ENCODE results near the gene TBX21. TPM values are rescaled to one million over a fixed set of nuclear protein-coding genes. Genes with fewer than 3 reads are reported as not detected.
A peak's percentile ranks its signal among the peaks of the same experiment; 100 is the strongest.

Gene TBX21
- total and polyA plus RNA-seq, 12 donors, result 0.07 to 2.0 (median 0.21) TPM; not detected in 4

GRCh38 chr17:47741109-47741792, 8.2 kb downstream of the TBX21 start:
- intact Hi-C loops (cut with DNase I), result loop anchor here in 1 of 10 donors (2.0 kb wide), 1 partner anchor 20 kb away; no protein-coding TSS in a partner anchor
- Histone ChIP-seq H3K9me3 (no peaks in the 10 kb centered on the region), H3K4me3 (no peak overlapping the region), H3K4me1 (peaks cover 0 to 8% (median 0%) of the 10 kb centered on the region in 9 donors), H3K36me3 (no peaks in the 10 kb centered on the region), H3K27ac (no peak overlapping the region), H3K27me3 (peaks cover 3 to 49% (median 45%) of the 10 kb centered on the region in 7 donors)
- TF ChIP-seq CTCF (IDR thresholded peaks at IDR 0.05), result no peak
- 83 to 84% methylated on average over 11 of the region's 11 CpGs for whole genome bisulfite sequencing, 2 donors
- no peak for DNase-seq
- no peak for ATAC-seq

- H3K36me3 ChIP-seq, result no peaks in the 10 kb centered on the region
- intact Hi-C loops (cut with DNase I), result loop anchor here in 1 of 10 donors (2.0 kb wide), 1 partner anchor 19 kb away; no protein-coding TSS in a partner anchor
- H3K27me3 ChIP-seq, result peaks cover 3 to 53% (median 48%) of the 10 kb centered on the region in 7 donors
- no peak overlapping the region for H3K4me3 ChIP-seq
- H3K27ac ChIP-seq, result no peak overlapping the region
- ATAC-seq, result no peak
- H3K9me3 ChIP-seq, result no peaks in the 10 kb centered on the region
- peaks cover 0 to 8% (median 0%) of the 10 kb centered on the region in 9 donors for H3K4me1 ChIP-seq
- TF ChIP-seq CTCF (IDR thresholded peaks at IDR 0.05), result no peak
- no peak for DNase-seq
- 79 to 85% methylated on average over 9 of the region's 9 CpGs for WGBS, 2 donors
These were observed 8.7 kb downstream of the TBX21 start for GRCh38 chr17:47741793-47742145.

- H3K27ac ChIP-seq, result no peak overlapping the region
- peak in 2 of 8 donors; percentile 23 to 34 for ATAC-seq
- peak; percentile 7 to 47 (median 36) for TF ChIP-seq CTCF (IDR thresholded peaks at IDR 0.05)
- no peaks in the 10 kb centered on the region for H3K9me3 ChIP-seq
- DNase-seq, result peak in 1 of 2 donors; percentile 39
- peaks cover 3 to 56% (median 53%) of the 10 kb centered on the region in 7 donors for H3K27me3 ChIP-seq
- intact Hi-C loops (cut with DNase I), result no loop called here
- WGBS, 2 donors, result 29 to 31% methylated on average over 25 to 26 of the region's 26 CpGs
- no peaks in the 10 kb centered on the region for H3K36me3 ChIP-seq
- H3K4me3 ChIP-seq, result no peak overlapping the region
- H3K4me1 ChIP-seq, result peaks cover 0 to 8% (median 0%) of the 10 kb centered on the region in 9 donors
These were observed 9.5 kb downstream of the TBX21 start for GRCh38 chr17:47742319-47743181.

GRCh38 chr17:47744168-47745036, 11.4 kb downstream of the TBX21 start:
- WGBS, 2 donors, result 52 to 60% methylated on average over 22 of the region's 22 CpGs
- no peak for DNase-seq
- peaks cover 3 to 69% (median 50%) of the 10 kb centered on the region in 7 donors for H3K27me3 ChIP-seq

More at GRCh38 chr17:47744168-47745036, 11.4 kb downstream of the TBX21 start:
- intact Hi-C loops (cut with DNase I), result no loop called here
- Histone ChIP-seq H3K9me3 (no peaks in the 10 kb centered on the region), H3K4me3 (no peak overlapping the region), H3K36me3 (no peaks in the 10 kb centered on the region), H3K4me1 (peaks cover 0 to 8% (median 0%) of the 10 kb centered on the region in 9 donors), H3K27ac (no peak overlapping the region)
- no peak for ATAC-seq
- no peak for TF ChIP-seq CTCF (IDR thresholded peaks at IDR 0.05)

All from heart right ventricle (tissue), 16 donors.